Endothelial cell (in vitro differentiated cells): ENCODE results near the gene SYT7. TPM values are rescaled to one million over a fixed set of nuclear protein-coding genes. Genes with fewer than 3 reads are reported as not detected.

Experiments used
- DNase-seq: peaks from one replicate; pipeline ENCODE4 v3.0.0; 2021; ENCODE audit warnings: low spot score
- H3K27ac Mint-ChIP-seq: one replicate; pipeline ENCODE4 v1.8.0; 2021; ENCODE audit warnings: mixed read lengths, inconsistent platforms; ENCODE audit not compliant: unreplicated experiment
- H3K27me3 Mint-ChIP-seq: one replicate; pipeline ENCODE4 v1.8.0; 2021; ENCODE audit warnings: mild to moderate bottlenecking, moderate library complexity, mixed read lengths, inconsistent platforms; ENCODE audit not compliant: unreplicated experiment
- H3K36me3 Mint-ChIP-seq: one replicate; pipeline ENCODE4 v1.8.0; 2021; ENCODE audit warnings: mild to moderate bottlenecking, low read depth, mixed read lengths, inconsistent platforms; ENCODE audit not compliant: unreplicated experiment
- H3K4me1 Mint-ChIP-seq: one replicate; pipeline ENCODE4 v1.8.0; 2021; ENCODE audit warnings: mild to moderate bottlenecking, mixed read lengths, inconsistent platforms; ENCODE audit not compliant: unreplicated experiment
- H3K4me3 Mint-ChIP-seq: one replicate; pipeline ENCODE4 v1.8.0; 2021; ENCODE audit warnings: mild to moderate bottlenecking, mixed read lengths, inconsistent platforms; ENCODE audit not compliant: unreplicated experiment
- H3K9me3 Mint-ChIP-seq: one replicate; pipeline ENCODE4 v1.8.0; 2021; ENCODE audit warnings: mixed read lengths, inconsistent platforms; ENCODE audit not compliant: unreplicated experiment
- CTCF ChIP-seq: fragments of 200-600 bp; sonication (generic); IDR thresholded peaks from one replicate; pipeline ENCODE4 v1.5.0; 2021; ENCODE audit warnings: antibody characterized with exemption; ENCODE audit not compliant: unreplicated experiment
- total RNA-seq: library from RNA; stranded (reverse); fragmentation: NEBNext Ultra II Directional; extraction: Animal tissue kit (Norgen Biotek cat#: 25700); gene quantifications from one replicate; pipeline ENCODE4 v1.2.1, GENCODE V29; 2021; ENCODE audit not compliant: unreplicated experiment

Gene SYT7
- total RNA-seq, 1 donor from 2014 or later: 9.7 TPM

- Mint-ChIP-seq H3K36me3 (peaks cover 4% of the 10 kb centered on the region), H3K4me1 (peaks cover 9% of the 10 kb centered on the region), H3K9me3 (no peaks in the 10 kb centered on the region), H3K27me3 (peaks cover 18% of the 10 kb centered on the region), H3K27ac (no peak overlapping the region), H3K4me3 (no peak overlapping the region)
- TF ChIP-seq CTCF: no peak
- DNase-seq: no peak
Measured at GRCh38 chr11:61505640-61506155, 75.2 kb downstream of the SYT7 start.

GRCh38 chr11:61505106-61505505 lies 75.8 kb downstream of the SYT7 start:
- no peak for TF ChIP-seq CTCF
- Mint-ChIP-seq H3K27ac (no peak overlapping the region), H3K36me3 (peaks cover 4% of the 10 kb centered on the region), H3K4me1 (peaks cover 9% of the 10 kb centered on the region), H3K4me3 (no peak overlapping the region), H3K9me3 (no peaks in the 10 kb centered on the region), H3K27me3 (peaks cover 18% of the 10 kb centered on the region)
- DNase-seq: no peak

GRCh38 chr11:61503135-61503770 lies 77.6 kb downstream of the SYT7 start:
- no peak for TF ChIP-seq CTCF
- peaks cover 4% of the 10 kb centered on the region for H3K36me3 Mint-ChIP-seq
- no peak for DNase-seq
- H3K4me3 Mint-ChIP-seq: no peak overlapping the region
- peaks cover 11% of the 10 kb centered on the region for H3K4me1 Mint-ChIP-seq
- peaks cover 14% of the 10 kb centered on the region for H3K27me3 Mint-ChIP-seq
- no peak overlapping the region for H3K27ac Mint-ChIP-seq
- H3K9me3 Mint-ChIP-seq: no peaks in the 10 kb centered on the region

GRCh38 chr11:61502522-61502921 lies 78.4 kb downstream of the SYT7 start:
- H3K4me1 Mint-ChIP-seq: peaks cover 7% of the 10 kb centered on the region
- H3K36me3 Mint-ChIP-seq: peaks cover 4% of the 10 kb centered on the region

More at GRCh38 chr11:61502522-61502921, 78.4 kb downstream of the SYT7 start:
- no peak overlapping the region for H3K4me3 Mint-ChIP-seq
- peaks cover 8% of the 10 kb centered on the region for H3K27me3 Mint-ChIP-seq
- H3K27ac Mint-ChIP-seq: no peak overlapping the region
- TF ChIP-seq CTCF: no peak
- H3K9me3 Mint-ChIP-seq: no peaks in the 10 kb centered on the region
- no peak for DNase-seq
